ENCODE results near the gene IFNL4. TPM values are rescaled to one million over a fixed set of nuclear protein-coding genes. Genes with fewer than 3 reads are reported as not detected.
"Not testable (repeated sequence)": the region's sequence is repeated elsewhere in the genome, so short reads cannot be mapped to it uniquely, and the experiment has no call there.

Gene IFNL4
- total RNA-seq, 1 experiment from 2014 or later, result not detected

- DNase-seq (ENCODE audit: low spot score), result no peak
These were observed 8.6 kb upstream of the IFNL4 start for GRCh38 chr19:39257227-39257626.

- DNase-seq (ENCODE audit: low spot score), result no peak
These were observed 6.1 kb upstream of the IFNL4 start for GRCh38 chr19:39254531-39255345.

GRCh38 chr19:39253374-39254149, 4.9 kb upstream of the IFNL4 start:
- DNase-seq (ENCODE audit: low spot score), result no peak

- no peak for DNase-seq (ENCODE audit: low spot score)
These were observed 3.8 kb upstream of the IFNL4 start for GRCh38 chr19:39252458-39252857.

DNA sequence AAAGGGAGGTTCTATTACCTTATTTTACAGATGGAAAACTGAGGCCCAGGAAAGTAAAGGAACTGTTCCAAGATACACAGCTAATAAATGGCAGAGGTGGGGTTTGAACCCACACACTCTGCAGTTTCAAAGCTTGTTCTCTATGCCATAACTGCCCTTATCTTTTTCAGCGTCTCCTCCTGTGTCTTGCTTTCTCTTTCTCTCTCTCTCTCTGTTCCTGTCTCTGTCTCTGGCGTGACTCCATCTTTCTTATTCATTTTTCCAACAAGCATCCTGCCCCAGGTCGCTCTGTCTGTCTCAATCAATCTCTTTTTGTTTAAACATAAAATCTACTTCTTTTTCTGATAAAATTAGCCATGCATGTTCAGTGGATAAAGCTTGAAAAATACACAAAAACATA, 3.2 kb upstream of the IFNL4 start:
- no peak for DNase-seq (ENCODE audit: low spot score)

- no peak for DNase-seq (ENCODE audit: low spot score)
These were observed 2.4 kb upstream of the IFNL4 start for GRCh38 chr19:39251081-39251480.

DNA sequence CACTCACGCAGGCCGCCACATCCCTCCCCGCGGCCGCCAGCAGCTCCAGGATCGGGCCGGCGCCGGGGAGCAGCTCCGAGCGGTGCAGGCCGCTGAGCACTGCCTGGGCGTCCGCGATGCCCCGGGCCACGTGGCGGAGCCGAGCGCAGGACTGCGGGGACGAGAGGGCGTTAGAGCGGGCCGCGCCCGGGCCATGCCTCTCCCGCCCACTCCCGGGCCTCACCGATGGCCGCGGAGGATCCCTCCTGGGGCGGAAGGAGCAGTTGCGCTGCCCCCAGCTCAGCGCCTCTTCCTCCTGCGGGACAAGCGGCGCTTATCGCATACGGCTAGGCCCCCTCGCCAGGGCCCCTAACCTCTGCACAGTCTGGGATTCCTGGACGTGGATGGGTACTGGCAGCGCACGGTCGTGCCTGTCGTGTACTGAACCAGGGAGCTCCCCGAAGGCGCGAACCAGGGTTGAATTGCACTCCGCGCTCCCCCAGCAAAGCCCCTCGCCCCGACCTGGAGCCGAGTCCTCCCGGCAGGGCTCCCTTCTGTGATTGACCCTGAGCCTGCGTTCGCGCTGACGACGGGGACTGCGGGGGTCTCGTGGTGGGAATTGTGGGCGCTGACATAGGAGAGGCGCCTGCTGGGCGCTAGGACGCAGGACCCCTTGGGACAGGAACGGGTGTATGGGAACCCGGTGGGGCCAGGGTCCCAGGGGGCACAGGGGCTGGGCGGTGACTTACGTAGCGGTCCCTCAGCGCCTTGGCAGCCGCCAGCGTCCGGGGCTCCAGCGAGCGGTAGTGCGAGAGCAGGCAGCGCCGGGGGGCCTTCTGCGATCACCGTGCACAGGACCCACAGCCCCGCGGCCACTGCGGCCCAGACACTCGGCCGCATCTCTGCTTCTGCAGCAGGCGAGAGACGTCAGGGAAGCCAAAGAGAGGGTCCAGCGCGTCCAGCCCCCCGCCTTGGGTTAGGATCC, 673 bp downstream of the IFNL4 start:
- no peak for DNase-seq (ENCODE audit: low spot score)

- DNase-seq (ENCODE audit: low spot score), result no peak
These were observed 1.5 kb downstream of the IFNL4 start for GRCh38 chr19:39246951-39247669.

GRCh38 chr19:39245166-39245565, 3.5 kb downstream of the IFNL4 start:
- DNase-seq (ENCODE audit: low spot score), result not testable (repeated sequence)

DNA sequence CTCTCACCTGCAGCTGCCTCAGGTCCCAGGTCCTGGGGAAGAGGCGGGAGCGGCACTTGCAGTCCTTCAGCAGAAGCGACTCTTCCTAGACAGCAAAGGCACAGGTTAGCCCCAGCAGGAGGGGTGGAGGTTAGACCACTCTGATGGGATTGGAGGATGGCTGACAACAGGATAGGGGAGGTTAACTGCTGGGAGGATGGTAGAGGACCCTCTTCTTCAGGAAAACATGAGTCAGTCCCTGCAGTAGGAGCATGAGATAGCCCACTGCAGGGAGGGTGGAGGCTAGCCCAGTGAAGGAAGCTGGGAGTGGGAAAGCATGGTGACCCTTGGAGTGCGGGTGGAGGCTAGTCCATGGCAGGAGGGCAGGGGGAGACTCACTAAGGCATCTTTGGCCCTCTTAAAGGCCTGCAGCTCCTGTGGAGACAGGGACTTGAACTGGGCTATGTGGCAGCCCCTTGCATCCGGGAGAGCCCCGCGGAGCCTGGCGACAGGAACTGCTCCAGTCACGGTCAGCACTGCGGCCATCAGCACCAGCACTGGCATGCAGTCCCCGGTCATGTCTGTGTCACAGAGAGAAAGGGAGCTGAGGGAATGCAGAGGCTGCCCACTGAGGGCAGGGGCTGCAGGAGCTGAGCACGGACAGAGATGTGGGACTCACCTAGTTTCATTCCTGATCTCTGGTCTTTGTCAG, 4.1 kb downstream of the IFNL4 start, which contains the start of gene IFNL3:
Gene IFNL3 (minus strand): TSS at position 597 of the 691 bp plus-strand sequence. CDS start 39 bp downstream, at position 558.
- not testable (repeated sequence) for DNase-seq (ENCODE audit: low spot score)

- not testable (repeated sequence) for DNase-seq (ENCODE audit: low spot score)
These were observed 4.9 kb downstream of the IFNL4 start for GRCh38 chr19:39243741-39244140.

DNA sequence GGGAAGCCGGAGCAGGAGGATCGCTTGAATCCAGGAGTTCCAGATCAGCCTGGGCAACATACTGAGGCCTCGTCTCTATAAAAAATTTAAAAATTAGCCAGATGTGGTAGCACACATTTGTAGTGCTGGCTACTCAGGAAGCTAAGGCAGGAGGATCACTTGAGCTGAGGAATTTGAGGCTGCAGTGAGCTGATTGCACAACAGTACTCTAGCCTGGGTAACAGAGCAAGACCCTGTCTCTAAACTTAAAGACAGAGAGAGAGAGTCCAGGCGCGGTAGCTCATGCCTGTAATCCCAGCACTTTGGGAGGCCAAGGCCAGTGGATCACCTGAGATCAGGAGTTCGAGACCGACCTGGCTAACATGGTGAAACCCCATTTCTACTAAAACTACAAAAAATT, 8.2 kb downstream of the IFNL4 start:
- no peak for DNase-seq (ENCODE audit: low spot score)

GRCh38 chr19:39238944-39239343, 9.7 kb downstream of the IFNL4 start:
- no peak for DNase-seq (ENCODE audit: low spot score)

- no peak for DNase-seq (ENCODE audit: low spot score)
These were observed 10.4 kb downstream of the IFNL4 start for GRCh38 chr19:39238209-39238608.

DNA sequence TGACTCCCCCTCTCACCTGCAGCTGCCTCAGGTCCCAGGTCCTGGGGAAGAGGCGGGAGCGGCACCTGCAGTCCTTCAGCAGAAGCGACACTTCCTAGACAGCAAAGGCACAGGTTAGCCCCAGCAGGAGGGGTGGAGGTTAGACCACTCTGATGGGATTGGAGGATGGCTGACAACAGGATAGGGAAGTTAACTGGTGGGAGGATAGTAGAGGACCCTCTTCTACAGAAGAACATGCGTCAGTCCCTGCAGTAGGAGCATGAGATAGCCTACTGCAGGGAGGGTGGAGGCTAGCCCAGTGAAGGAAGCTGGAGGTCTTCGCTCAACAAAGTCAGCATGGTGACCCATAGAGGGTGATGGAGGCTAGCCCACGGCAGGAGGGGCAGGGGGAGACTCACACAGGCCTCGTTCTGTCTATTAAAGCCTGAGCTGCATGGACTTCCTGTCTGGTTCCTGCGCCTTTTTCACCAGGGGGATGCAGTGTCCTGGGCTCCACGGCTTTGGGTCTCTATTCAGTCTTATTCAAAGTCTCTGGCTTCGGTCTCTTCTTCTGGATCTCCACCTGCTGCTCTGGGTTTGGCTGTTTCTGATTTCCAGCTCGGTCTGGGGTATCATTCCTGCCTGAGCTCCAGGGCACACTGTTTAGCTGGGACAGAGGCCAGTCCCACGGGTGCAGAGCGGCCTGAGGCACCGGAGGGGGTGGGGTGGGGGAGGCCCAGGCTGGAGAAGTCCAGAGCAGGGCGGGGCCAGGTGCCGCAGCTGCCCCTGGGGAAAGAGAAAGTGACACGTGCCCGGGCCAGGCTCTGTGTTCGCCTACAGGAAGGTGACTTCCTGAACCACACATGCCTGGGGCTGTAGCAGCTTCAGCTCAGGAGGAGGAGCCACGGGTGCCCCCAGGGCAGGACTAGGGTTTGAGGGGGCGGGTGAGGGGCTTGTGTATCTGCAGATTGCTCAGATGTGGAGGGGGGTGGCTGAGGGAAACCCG, 11.2 kb downstream of the IFNL4 start:
- peak; percentile 54 for DNase-seq (ENCODE audit: low spot score)

- DNase-seq (ENCODE audit: low spot score), result no peak
These were observed 12.1 kb downstream of the IFNL4 start for GRCh38 chr19:39236527-39236926.

GRCh38 chr19:39232708-39233107, 15.9 kb downstream of the IFNL4 start:
- no peak for DNase-seq (ENCODE audit: low spot score)

DNA sequence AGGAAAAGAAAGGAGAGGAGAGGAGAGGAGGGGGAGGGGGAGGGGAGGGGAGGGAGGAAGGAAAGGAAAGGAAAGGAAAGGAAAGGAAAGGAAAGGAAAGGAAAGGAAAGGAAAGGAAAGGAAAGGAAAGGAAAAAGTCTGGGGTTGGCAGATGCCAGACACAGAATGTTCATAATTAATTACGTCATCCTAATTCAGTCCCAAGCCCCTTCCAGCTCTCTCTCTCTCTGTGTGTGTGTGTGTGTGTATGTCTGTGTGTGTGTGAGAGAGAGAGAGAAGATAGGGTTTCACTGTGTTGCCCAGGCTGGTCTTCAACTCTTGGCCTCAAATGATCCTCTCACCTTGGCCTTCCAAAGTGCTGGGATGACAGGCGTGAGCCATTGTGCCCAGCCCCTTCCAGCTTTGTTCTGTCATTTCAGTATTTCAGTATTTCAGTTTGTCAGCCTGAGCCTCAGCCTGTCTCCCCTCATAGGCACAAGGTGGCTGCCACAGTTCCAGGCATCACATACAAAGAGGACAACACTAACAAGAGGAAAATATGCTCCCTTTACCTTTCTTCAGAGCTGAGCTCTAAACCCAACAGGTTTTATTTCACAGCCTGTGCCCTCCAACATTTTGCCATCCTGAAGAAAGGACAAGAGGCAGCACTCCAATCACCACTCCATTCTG, 18.4 kb downstream of the IFNL4 start:
- DNase-seq (ENCODE audit: low spot score), result no peak

GRCh38 chr19:39224910-39225309, 23.7 kb downstream of the IFNL4 start:
- no peak for DNase-seq (ENCODE audit: low spot score)
